NCI-H82 (cell line): ENCODE measurements around the gene IL10RA.
"Not testable (repeated sequence)": the region's sequence is repeated elsewhere in the genome, so short reads cannot be mapped to it uniquely, and the experiment has no call there.

Experiments used
- DNase-seq: peaks from one replicate; lab custom pipeline; 2025; lab: John Stamatoyannopoulos, UW

Gene IL10RA

GRCh38 chr11:118007563-118008270 lies 21.5 kb downstream of the IL10RA start:
- not testable (repeated sequence) for DNase-seq

- no peak for DNase-seq
Measured at GRCh38 chr11:118008271-118008911, 22.2 kb downstream of the IL10RA start.

GRCh38 chr11:118009864-118010737 lies 23.9 kb downstream of the IL10RA start:
- DNase-seq: peak; percentile 64

- DNase-seq: no peak
Measured at GRCh38 chr11:118010738-118011461, 24.7 kb downstream of the IL10RA start.

- peak; percentile 31 for DNase-seq
Measured at GRCh38 chr11:118012083-118012669, 26.0 kb downstream of the IL10RA start.

- no peak for DNase-seq
Measured at GRCh38 chr11:118014022-118014421, 27.8 kb downstream of the IL10RA start.

- no peak for DNase-seq
Measured at GRCh38 chr11:118015385-118015841, 29.2 kb downstream of the IL10RA start.

GRCh38 chr11:118016104-118016503 lies 29.9 kb downstream of the IL10RA start:
- no peak for DNase-seq

- no peak for DNase-seq
Measured at GRCh38 chr11:118017111-118017510, 30.9 kb downstream of the IL10RA start.

- DNase-seq: no peak
Measured at GRCh38 chr11:118017631-118018315, 31.6 kb downstream of the IL10RA start.

GRCh38 chr11:118018401-118018800 lies 32.2 kb downstream of the IL10RA start:
- no peak for DNase-seq

- DNase-seq: no peak
Measured at GRCh38 chr11:118021146-118021545, 35.0 kb downstream of the IL10RA start.

GRCh38 chr11:118027694-118028093 lies 41.5 kb downstream of the IL10RA start:
- no peak for DNase-seq

GRCh38 chr11:118028626-118029025 lies 42.4 kb downstream of the IL10RA start:
- DNase-seq: no peak

- DNase-seq: no peak
Measured at GRCh38 chr11:118033443-118033842, 47.2 kb downstream of the IL10RA start.

GRCh38 chr11:118042141-118042540 lies 55.9 kb downstream of the IL10RA start:
- no peak for DNase-seq

GRCh38 chr11:118042796-118043195 lies 56.6 kb downstream of the IL10RA start:
- DNase-seq: no peak

- DNase-seq: no peak
Measured at GRCh38 chr11:118045191-118045590, 59.0 kb downstream of the IL10RA start.

- peak; percentile 24 for DNase-seq
Measured at GRCh38 chr11:118046051-118046963, 60.1 kb downstream of the IL10RA start.
